Measurements from ENCODE around the gene KRT4.

- TF ChIP-seq CTCF (IDR thresholded peaks at IDR 0.05; ENCODE audit: poor library complexity) (no peak), EZH2 (IDR thresholded peaks at IDR 0.05; ENCODE audit: borderline replicate concordance) (no peak), EZH2phosphoT487 (IDR thresholded peaks at IDR 0.05; ENCODE audit: low read depth, severe bottlenecking, unreplicated experiment) (no peak)
These were observed 23.5 kb upstream of the KRT4 start for GRCh38 chr12:52837413-52837741.
